IPS DF 19.7 (cell line): ENCODE results near the gene PGBD5.

Experiments used
- DNase-seq: peaks from one replicate; pipeline ENCODE4 v3.0.0-alpha.2; 2013; ENCODE audit warnings: low read depth, low spot score

Gene PGBD5

DNA sequence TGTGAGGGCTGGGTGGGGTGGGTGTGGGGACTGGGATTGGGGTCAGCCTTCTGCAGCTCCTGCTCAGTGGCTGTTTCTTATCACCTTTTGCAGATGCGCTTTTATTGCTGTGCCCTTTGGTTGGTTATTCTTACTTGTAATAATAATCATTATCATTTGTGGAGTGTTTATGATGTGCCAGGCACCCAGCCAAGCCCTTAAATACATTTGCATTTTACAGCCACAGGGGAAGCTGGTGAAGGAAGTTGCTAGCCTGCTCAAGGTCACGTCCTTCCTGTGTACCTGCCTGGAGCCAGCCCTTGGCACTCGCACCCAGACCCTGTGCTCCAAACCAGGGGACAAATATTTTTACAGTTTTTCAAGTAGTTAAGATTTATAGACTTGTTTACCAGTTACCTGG is 144.0 kb downstream of the PGBD5 start:
- no peak for DNase-seq

DNA sequence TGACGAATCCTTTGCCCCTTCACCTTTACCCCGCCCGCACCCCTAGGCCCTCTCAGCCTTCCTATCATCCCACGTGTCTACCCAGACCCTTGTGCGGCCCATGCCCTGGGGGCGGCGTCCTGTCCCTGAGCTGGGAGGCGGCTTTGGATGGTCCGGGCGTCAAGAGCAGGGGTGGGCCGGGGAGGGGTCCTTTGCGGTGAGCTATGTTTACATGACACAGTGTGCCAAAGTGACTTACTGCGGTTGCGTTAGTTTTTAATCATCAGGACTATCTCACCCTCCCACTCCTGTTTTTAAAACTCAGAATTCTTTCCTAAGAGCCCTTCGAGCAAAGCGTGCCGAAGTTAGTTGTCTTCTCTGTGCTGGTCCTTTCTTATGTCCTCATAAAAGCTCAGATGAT is 144.6 kb downstream of the PGBD5 start:
- no peak for DNase-seq

DNA sequence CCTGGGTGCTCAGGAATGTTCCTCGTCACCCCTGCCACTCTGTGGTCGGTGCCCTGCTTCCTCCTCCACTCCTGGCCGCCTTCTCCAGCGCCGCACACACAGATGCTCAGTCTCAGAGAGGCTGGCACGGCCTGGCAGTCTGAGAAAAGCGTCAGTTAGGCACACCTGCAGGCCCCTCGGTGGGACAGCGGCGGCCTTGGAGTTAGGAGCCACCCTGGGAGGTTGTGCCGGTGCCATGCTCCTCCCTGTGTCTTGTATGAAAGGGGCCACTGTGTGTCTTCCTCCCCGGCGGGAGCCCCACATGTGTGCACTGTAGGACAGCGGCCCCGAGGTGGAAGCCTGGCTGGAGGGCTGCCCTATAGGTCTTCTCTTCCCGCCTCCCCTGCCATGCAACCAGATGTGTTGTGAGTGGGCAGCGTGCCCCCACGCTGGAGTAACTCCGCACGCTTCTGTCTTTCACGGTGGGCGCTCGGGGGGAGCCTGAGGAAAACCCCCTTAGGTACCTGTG is 145.2 kb downstream of the PGBD5 start:
- no peak for DNase-seq

DNA sequence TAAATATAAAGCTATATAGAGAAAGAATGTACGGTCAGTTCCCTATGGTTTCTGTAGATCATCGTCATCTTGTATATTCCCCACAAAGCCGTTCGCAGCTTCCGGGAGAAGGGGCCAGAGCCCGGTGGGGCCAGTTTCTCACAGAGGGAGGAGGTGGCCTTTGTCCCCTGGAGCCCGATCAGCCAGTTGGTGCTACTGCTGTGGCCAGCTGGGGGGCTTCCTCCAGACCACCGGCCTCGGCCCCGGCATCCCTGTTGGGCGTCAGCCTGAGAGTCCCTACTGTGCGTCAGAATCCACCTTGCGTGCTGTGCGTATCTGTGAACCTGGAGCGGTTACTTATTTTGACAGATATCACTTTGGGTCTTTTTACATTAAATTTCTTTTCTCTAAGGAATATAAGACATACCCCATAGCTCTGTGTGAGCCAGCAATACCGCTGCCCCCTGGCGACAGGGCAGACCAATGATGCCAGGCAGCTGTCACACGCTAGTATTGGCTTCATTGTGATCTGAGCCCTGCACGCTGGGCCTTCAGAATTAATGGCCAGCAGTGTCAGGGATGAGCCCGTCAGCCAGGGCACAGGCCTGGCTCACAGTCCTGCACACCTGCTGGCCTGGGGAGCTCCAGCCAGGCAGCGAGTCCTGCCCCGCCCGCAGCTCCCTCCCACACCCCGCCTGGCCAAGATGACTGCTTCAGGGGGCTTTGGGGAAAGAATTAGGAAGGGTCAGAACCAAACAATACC is 145.9 kb downstream of the PGBD5 start:
- DNase-seq: no peak

DNA sequence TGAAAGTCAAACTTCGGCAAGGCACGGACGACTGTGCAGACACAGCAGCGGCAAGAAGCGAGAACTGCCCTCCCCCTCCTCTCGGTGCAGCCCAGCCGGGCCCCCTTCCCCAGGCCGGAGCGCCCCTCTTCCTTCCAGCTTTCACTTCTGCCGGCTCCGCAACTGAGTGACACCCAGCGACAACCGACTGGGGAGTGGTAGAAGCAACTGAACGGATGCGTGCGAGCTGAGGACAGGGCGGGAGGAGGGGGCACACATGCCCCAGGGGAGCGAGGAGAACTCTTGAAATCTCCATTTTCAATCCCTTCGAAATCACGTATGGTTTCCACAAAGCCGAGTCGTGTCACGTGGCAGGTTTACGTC is 146.6 kb downstream of the PGBD5 start:
- DNase-seq: no peak

DNA sequence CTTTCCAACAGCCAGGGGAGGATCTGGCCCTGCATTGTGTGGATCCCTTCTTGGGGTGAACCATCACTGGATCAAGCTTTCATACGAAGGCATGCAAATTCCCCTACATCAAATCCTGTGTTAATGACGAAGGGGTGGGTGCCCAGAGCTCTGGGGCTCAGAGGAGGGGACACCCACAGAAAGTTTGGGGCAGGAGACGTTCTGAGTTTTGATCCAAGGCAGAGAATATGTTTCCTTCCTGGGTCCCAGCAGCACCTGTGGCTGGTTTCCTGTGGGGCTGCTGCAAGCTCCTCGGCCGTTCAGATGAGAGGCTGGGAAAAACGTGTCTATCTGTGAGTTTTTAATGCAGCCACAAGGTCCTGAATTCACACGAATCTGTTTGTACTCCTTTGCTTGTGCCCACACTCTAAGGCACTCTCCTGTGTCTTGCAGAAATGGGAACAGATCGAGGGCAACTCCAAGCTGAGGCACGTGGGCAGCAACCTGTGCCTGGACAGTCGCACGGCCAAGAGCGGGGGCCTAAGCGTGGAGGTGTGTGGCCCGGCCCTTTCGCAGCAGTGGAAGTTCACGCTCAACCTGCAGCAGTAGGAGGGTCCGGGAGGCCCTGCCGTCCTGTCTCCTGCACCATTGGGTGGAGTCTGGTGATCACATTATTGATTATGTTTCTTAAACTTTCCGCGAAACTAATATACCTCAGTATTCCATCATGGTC is 147.1 kb downstream of the PGBD5 start:
- DNase-seq: no peak

DNA sequence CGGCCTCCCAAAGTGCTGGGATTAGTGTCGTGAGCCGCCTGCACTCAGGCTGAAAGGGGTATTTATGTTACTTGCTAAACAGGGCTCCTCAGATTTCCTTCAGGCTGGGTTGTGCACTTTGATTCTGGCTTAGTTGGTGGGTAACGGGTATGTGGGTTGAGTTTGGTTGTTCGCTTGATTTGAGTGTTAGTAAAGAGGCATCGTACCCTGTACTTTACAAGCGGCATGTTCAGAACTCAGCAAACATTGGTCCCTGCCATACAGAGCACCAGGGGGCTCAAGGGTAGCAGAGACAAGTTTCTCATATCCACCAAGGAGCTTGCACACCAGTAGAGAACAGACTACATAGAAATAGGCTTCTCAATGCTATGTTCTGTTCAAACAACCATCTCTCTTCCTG is 147.8 kb downstream of the PGBD5 start:
- DNase-seq: no peak

DNA sequence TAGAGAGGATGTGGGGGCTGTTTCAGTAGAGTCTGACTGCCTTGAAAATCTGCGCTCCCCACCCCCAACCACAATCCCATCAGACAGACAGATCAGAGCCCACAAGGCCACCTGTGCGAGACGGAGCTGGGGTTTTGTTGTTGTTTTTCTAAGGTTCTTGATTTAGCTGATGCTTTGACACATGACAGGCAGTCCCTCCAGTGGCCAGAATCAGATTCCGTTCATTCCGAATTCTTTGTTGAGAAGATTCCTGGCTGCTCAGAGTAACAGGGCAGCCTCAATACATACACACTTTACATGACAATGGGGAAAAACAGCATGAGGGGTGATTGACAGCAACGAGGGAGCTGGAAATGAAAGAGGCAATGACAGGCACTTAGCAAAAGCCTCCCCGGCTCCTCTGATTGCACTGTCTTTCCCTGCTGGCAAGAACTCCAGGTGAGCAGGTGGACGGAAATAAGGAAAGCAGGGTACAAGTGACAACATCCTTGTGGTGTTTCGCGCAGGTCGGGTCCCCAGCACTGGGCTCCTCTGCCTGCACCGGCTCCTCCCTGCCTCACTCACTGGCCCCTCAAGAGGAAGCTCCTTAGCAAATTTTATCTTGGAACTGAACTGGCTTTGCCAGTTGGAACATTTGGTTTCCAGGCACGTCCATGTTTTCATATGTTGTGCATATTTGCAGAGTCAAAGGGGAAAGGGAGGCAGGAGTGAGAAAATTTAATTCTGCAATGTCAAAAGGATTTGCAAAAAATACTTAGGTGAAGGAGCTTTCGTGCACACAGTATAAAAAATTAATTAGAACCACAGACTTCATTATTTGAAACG is 148.7 kb downstream of the PGBD5 start:
- peak; percentile 98 for DNase-seq

DNA sequence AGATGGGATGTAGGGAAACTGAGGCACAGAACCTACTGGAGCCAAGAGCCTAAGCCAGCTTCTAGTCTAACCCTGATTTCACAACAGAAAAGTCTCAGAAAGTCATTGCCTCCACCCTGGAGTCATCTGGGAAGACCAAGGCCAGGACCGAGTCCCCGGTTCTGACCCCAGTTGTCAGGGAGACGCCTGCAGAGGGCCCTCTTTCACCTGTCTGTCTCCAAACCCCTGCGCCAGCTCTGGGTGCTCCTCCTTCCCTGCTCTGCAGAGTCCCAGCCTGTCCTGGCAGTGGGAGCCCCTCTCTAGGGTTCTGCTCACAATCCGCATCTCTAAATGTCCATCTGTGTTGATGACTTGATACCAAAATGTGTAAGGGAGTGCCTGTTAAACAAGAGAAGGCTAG is 149.7 kb downstream of the PGBD5 start:
- no peak for DNase-seq

DNA sequence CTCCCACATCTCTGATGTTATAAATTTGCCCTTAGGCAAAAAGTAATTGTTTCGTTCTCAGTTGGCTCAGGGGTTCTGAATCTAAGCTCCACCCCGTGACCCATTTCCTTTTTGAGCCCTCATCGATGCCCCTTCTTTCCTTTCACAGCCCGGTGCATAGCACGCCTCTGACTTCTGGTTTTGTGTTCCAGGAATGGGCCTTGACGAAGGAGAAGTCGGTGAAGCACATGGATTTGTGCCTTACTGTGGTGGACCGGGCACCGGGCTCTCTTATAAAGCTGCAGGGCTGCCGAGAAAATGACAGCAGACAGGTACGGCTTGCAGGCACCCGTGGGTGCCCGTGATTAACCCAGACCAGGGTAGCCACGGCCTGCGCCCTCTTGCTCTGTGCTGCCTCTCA is 151.9 kb downstream of the PGBD5 start:
- DNase-seq: no peak

DNA sequence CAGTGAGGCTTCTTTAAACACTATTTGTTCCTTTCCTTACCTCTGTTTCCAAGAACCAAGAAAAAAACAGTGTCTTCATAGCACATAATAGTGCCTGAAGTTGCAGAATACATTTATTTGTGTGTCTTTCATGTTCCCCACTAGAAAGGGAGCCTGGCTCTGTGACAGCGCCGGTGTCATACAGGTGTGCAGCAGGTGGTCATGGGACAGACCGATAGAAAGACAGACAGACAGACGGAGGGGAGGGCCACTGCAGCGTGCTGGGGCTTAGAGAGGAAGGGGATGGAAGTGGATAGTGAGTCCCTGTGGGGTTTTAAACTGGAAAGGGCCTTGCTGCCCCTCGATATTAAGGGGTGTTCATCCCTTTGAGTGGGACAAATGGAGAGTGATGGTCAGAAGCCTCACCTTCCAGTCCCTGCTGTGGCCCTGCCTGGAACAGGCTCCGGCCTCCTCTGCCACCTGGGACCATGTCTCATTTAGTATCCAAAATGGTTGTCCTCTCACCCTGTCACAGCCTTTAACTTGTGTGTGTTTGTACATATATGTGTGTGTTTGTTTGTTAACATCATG is 152.9 kb downstream of the PGBD5 start:
- DNase-seq: no peak

DNA sequence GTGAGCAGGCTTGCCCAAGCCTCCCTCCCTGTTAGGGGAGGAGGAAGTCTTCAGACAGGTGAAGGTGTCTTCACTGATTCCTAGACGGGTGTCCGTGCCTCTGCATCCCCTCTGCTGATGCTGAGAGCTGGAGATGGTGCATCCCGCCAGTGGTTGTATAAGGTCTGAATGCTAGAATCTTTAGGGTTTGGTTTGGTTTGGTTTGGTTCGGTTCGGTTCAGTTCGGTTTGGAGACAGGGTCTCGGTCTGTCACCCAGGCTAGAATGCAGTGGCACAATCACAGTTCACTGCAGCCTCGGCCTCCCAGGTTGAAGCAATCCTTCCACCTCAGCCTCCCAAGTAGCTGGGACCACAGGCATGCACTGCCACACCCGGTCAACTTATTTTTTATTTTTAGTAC is 153.6 kb downstream of the PGBD5 start:
- DNase-seq: no peak

DNA sequence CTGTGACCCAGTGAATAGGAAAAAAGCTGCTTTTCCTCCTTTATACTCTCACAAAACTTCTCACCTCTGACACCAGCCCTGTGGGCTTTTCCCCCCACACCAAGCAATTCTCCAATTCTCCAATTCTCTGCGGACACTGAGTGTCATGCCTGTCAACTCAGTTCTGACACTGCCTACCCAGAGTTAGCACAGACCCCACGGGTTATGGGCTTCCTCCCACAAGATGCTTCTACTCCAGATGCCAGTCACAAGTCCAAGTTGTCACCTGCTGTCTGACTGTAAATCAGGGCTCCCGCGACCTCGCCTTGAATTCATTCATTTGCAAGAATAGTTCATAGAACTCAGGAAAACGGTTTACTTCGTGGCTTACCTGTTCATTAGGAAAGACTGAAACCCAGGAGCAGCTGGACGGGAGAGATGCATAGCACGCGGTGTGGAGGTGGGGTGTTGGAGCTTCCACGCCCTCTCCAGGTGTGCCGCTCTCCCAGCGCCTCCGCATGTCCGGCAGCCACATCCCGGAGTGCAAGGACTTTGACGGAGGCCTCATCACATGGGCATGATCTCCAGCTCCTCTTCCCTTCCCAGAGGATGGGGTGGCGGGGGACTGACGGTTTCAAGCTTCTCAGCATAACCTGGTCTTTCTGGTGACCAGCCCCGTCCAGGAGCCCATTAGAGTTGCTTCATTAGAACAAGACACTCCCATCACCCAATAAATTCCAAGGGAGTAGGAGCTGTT is 154.7 kb downstream of the PGBD5 start:
- no peak for DNase-seq

DNA sequence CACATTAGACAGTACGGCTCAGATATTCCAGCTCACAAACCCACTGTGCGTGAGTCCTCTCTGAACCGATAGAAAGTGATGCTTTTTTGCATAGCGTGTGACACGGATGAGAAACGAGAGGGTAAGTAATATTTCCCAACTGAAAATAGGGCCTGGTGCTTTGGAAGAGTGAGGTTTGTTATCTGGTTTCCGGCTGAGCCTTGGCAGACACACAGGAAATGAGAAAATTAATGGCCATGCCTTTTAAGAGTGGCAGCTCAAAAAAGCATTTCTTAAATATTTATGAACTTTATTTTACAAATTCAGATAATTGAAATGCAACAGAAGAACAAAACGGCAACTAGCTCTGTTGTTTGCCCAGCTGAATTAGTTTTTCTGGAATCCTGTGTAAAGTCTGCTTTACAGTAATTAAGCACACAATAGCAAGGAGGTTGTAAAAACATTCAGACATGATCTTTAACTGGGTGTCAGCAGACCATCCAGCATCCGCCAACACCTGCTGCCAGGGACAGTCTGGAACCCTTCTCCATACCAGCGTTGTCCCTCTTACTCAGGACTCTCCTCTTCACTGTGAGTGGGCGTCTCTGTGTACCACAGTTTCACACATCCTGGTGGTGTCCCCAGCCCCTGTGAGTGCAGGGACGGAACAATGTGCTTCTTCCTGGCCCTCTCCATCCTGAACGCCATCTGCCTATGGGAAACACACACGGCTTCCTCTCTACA is 155.4 kb downstream of the PGBD5 start:
- DNase-seq: no peak

DNA sequence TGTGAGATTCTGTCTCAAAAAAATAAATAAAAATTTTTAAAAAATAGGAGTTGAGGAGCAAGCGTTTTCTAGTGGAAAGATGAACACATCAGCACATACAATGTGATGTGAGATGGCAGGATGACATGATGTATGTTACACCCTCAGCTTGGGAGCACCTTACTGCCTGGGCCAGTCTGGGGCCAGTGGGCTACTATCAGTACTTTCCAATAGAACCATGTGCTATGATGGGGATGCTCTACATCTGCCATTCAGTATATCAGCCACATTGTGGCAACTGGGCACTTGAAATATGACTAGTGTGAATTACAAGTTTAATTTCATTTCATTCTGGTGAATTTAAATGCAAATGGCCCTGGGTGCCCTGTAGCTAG is 156.0 kb downstream of the PGBD5 start:
- no peak for DNase-seq

DNA sequence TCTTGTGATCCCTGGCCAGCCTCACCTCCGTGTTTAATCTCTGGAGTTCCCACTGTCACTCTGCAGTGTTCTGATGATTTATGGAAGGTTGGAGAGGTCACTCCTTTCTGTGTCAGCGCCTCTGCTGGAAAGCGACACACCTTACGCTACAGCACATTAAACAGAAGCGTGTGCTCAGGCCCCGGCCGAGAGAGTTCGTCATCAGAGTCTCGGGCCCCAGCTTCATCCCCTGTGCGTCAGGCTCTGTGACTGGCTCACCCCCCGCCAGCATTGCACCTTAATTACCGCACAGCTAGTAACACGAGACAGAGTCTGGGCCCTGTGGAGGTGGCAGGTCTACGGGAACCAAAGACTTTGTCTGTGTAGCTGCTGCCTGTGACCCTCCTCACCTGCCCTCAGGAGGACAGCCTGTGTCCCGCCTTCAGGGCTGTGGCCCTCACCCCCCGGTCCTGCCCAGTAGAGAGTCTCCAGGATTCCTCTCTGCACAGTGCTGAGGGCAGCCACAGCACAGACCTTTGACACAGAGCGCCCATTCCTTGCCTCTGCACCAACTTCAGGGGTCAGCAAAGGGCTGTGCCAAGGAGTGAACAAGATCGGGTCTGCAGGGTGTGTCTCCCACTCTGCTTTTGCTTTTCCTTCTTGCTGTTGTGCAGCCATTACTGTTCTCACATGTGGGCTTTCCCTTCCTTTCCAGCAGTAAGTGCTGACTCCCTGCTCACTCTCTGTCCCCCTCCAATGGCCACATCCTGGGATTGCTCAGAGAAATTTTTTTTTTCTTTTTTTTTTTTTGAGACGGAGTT is 157.6 kb downstream of the PGBD5 start:
- DNase-seq: no peak

DNA sequence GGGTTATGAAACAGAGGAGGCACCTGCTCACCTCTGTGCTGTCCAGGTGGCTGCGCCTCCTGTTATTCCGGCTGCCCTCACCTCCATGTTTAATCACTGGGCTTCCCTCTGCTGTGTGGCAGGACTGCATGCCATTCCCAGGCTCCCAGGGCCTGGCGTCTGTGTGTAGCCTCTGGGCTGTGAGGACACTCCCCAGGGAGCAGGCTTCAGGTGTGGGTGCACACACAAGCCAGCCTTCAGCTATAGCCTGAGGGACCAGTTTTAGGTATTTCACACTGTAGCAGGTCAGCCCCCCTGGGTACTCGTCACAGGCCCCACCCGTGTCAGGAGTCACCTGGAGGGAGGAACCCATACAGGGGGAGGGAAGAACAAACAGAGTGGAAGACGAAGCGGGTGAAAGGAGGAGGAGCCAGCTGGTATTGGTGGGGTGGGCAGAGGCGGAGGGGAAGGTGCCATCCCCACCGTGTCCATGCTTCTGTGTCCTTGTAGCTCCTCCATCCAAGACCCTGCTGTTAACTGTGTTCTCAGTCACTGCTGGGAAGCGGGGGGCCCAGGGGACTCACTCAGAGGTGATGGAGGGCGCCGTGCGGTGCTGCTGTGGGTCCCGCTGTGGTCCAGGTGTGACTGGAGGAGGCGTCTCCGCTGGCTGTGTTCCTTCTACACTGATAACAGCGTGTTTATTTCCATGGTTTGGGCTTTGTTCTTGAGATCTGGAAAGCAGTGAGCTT is 158.6 kb downstream of the PGBD5 start:
- no peak for DNase-seq

DNA sequence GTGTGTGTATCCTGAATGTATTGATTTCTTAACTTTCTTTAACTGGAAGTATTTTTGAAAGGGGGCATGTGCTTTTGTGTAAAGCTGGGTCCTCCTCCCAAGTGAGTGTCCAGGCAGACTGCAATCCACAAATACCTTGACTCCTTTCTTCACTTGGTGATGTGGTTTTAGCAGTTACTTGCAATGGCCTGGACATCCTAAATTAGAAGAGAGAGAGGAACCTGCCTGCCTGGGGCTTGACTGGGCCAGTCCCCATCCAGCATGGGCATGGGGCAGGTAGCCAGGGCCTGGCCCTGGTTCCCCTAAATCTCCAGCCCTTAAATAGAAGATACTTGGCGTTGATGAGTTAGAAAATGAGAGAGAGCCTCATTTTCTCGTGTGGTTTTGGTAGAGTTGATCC is 159.7 kb downstream of the PGBD5 start:
- DNase-seq: no peak
